Loucy (cell line): ENCODE measurements around the gene TENM4.

Experiments
- H2AFZ ChIP-seq: fragments of 200-600 bp; sonication (generic); 2 replicates; pipeline ENCODE4 v1.6.0; 2016; ENCODE audit warnings: antibody characterized with exemption, mild to moderate bottlenecking, low read length, moderate library complexity
- H3F3A ChIP-seq: fragments of 200-600 bp; 2 replicates; pipeline ENCODE4 v1.6.0; 2016; ENCODE audit warnings: antibody characterized with exemption, low read depth, mild to moderate bottlenecking
- H3K27me3 ChIP-seq: fragments of 200-600 bp; sonication (generic); 2 replicates; pipeline ENCODE4 v1.6.1; 2014; ENCODE audit warnings: low read length, mild to moderate bottlenecking; ENCODE audit not compliant: insufficient read depth, poor library complexity, severe bottlenecking
- H3K36me3 ChIP-seq: fragments of 200-600 bp; sonication (generic); 2 replicates; pipeline ENCODE4 v1.6.1; 2016; ENCODE audit warnings: low read length; ENCODE audit not compliant: insufficient read depth
- H3K4me1 ChIP-seq: fragments of 200-600 bp; sonication (generic); 2 replicates; pipeline ENCODE4 v1.5.1; 2014; ENCODE audit warnings: low read length, mild to moderate bottlenecking; ENCODE audit not compliant: insufficient read depth, poor library complexity, severe bottlenecking
- H3K4me2 ChIP-seq: fragments of 200-600 bp; sonication (generic); 2 replicates; pipeline ENCODE4 v1.6.0; 2014; ENCODE audit warnings: antibody characterized with exemption, low read length, low read depth, mild to moderate bottlenecking; ENCODE audit not compliant: poor library complexity, severe bottlenecking
- H3K4me3 ChIP-seq: fragments of 200-600 bp; sonication (generic); 2 replicates; pipeline ENCODE4 v1.5.1; 2014; ENCODE audit warnings: low read length, mild to moderate bottlenecking, mixed read lengths; ENCODE audit not compliant: poor library complexity, severe bottlenecking
- H3K79me2 ChIP-seq: fragments of 200-600 bp; sonication (generic); 2 replicates; pipeline ENCODE4 v1.6.1; 2014; ENCODE audit warnings: low read length; ENCODE audit not compliant: insufficient read depth
- H3K9ac ChIP-seq: fragments of 200-600 bp; sonication (generic); 2 replicates; pipeline ENCODE4 v1.6.0; 2014; ENCODE audit warnings: mild to moderate bottlenecking, low read depth, low read length, moderate library complexity; ENCODE audit not compliant: poor library complexity, severe bottlenecking
- H3K9me2 ChIP-seq: fragments of 200-600 bp; sonication (generic); replicated peaks from 2 replicates; pipeline ENCODE4 v1.6.1; 2016; ENCODE audit warnings: low read depth, low read length, mixed read lengths
- H3K9me3 ChIP-seq: fragments of 200-600 bp; sonication (generic); 2 replicates; pipeline ENCODE4 v1.6.1; 2014; ENCODE audit warnings: mild to moderate bottlenecking, antibody characterized with exemption, low read length, low read depth; ENCODE audit not compliant: insufficient read depth
- H4K20me1 ChIP-seq: fragments of 200-600 bp; sonication (generic); 2 replicates; pipeline ENCODE4 v1.6.0; 2014; ENCODE audit warnings: antibody characterized with exemption, low read length, mild to moderate bottlenecking; ENCODE audit not compliant: insufficient read depth, poor library complexity, severe bottlenecking
- EZH2phosphoT487 ChIP-seq: fragments of 200-600 bp; IDR thresholded peaks from 2 replicates; pipeline ENCODE4 v1.6.1; 2018; ENCODE audit warnings: antibody characterized with exemption, mild to moderate bottlenecking, moderate library complexity, borderline replicate concordance
- TF ChIP-seq, protein P1 (sequence below): fragments of 200-600 bp; sonication (generic); conservative IDR thresholded peaks from 2 replicates; pipeline ENCODE4 v1.5.1; 2014; ENCODE audit warnings: mild to moderate bottlenecking, antibody characterized with exemption, low read length

The TENM4 gene

DNA sequence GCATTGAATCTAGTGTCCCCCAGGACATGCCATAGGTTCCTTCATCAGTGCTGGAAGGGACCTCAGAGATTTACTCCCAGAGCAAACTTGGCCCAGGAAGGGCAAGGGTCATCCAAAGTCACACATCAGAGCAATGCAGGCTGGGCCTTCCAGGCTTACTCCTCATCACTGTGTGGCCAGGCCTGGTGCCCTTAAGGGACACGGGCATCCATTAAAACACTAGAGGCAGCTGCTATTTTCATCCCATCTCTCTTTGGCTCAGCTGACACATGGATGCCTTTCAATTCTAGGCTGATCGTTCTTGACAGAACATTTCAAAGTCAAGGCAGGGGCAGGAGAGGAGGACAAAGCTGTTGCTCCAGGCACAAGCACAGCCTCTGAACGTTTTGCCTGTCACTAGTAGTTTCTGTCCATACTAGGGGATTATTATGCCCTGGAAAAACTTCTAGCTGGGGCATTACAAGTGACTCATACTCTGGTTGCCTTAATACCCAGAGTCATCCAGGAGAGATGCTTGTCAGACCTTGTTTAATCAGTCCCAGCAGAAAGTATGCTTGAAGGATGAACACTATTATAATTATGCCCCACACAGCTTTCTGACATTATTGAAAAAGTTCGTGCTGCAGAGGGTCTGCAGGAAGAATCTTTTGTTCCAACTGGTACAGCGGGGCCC lies 240.3 kb downstream of the TENM4 start:
- no peak overlapping the region for H3K4me2 ChIP-seq
- TF ChIP-seq EZH2phosphoT487, result no peak
- TF ChIP-seq, protein P1, sequence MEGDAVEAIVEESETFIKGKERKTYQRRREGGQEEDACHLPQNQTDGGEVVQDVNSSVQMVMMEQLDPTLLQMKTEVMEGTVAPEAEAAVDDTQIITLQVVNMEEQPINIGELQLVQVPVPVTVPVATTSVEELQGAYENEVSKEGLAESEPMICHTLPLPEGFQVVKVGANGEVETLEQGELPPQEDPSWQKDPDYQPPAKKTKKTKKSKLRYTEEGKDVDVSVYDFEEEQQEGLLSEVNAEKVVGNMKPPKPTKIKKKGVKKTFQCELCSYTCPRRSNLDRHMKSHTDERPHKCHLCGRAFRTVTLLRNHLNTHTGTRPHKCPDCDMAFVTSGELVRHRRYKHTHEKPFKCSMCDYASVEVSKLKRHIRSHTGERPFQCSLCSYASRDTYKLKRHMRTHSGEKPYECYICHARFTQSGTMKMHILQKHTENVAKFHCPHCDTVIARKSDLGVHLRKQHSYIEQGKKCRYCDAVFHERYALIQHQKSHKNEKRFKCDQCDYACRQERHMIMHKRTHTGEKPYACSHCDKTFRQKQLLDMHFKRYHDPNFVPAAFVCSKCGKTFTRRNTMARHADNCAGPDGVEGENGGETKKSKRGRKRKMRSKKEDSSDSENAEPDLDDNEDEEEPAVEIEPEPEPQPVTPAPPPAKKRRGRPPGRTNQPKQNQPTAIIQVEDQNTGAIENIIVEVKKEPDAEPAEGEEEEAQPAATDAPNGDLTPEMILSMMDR, result no peak

GRCh38 chr11:79199729-79200354 lies 241.0 kb downstream of the TENM4 start:
- Histone ChIP-seq H3F3A (no peaks in the 10 kb centered on the region), H3K36me3 (no peaks in the 10 kb centered on the region), H4K20me1 (no peaks in the 10 kb centered on the region), H3K4me1 (no peaks in the 10 kb centered on the region), H2AFZ (no peak overlapping the region), H3K4me3 (no peak overlapping the region), H3K9me3 (no peaks in the 10 kb centered on the region), H3K9ac (no peak overlapping the region), H3K9me2 (no peaks in the 10 kb centered on the region), H3K27me3 (no peaks in the 10 kb centered on the region), H3K79me2 (no peaks in the 10 kb centered on the region), H3K4me2 (no peak overlapping the region)
- TF ChIP-seq EZH2phosphoT487, result no peak
- TF ChIP-seq, protein P1, result no peak

More for the DNA sequence above, 240.3 kb downstream of the TENM4 start:
- no peak overlapping the region for H3K9ac ChIP-seq
- H3K4me3 ChIP-seq, result no peak overlapping the region
- no peaks in the 10 kb centered on the region for H3K27me3 ChIP-seq
- H3F3A ChIP-seq, result no peaks in the 10 kb centered on the region
- no peak overlapping the region for H2AFZ ChIP-seq
- H3K79me2 ChIP-seq, result no peaks in the 10 kb centered on the region
- no peaks in the 10 kb centered on the region for H3K36me3 ChIP-seq
- no peaks in the 10 kb centered on the region for H3K4me1 ChIP-seq
- no peaks in the 10 kb centered on the region for H3K9me2 ChIP-seq
- H4K20me1 ChIP-seq, result no peaks in the 10 kb centered on the region
- H3K9me3 ChIP-seq, result no peaks in the 10 kb centered on the region

GRCh38 chr11:79198898-79199250 lies 242.0 kb downstream of the TENM4 start:
- no peaks in the 10 kb centered on the region for H3K36me3 ChIP-seq
- TF ChIP-seq EZH2phosphoT487, result no peak
- TF ChIP-seq, protein P1, result no peak
- H3K27me3 ChIP-seq, result no peaks in the 10 kb centered on the region
- no peaks in the 10 kb centered on the region for H3K79me2 ChIP-seq
- H3K9me2 ChIP-seq, result no peaks in the 10 kb centered on the region
- H3K4me1 ChIP-seq, result no peaks in the 10 kb centered on the region
- H3F3A ChIP-seq, result no peaks in the 10 kb centered on the region
- no peak overlapping the region for H3K4me3 ChIP-seq
- no peak overlapping the region for H3K9ac ChIP-seq
- H4K20me1 ChIP-seq, result no peaks in the 10 kb centered on the region
- no peaks in the 10 kb centered on the region for H3K9me3 ChIP-seq
- H2AFZ ChIP-seq, result no peak overlapping the region
- H3K4me2 ChIP-seq, result no peak overlapping the region
